Testis (tissue), 3 donors: ENCODE data around the gene MOBP. TPM values are rescaled to one million over a fixed set of nuclear protein-coding genes. Genes with fewer than 3 reads are reported as not detected.

Source experiments
- DNase-seq: peaks from one replicate; pipeline ENCODE4 v3.0.0-alpha.2; 2019
- H3K27ac ChIP-seq, 2 donors: fragments of 200-600 bp; sonication (generic); one replicate each; pipeline ENCODE4 v1.5.1; 2019
- H3K27me3 ChIP-seq: fragments of 200-600 bp; sonication (generic); one replicate; pipeline ENCODE4 v1.5.1; 2019
- H3K36me3 ChIP-seq: fragments of 200-600 bp; sonication (generic); one replicate; pipeline ENCODE4 v1.5.1; 2017; ENCODE audit warnings: low read depth; ENCODE audit errors: missing control alignments
- H3K4me1 ChIP-seq: fragments of 200-600 bp; sonication (generic); one replicate; pipeline ENCODE4 v1.5.1; 2019
- H3K4me3 ChIP-seq, 2 donors: fragments of 200-600 bp; sonication (generic); one replicate each; pipeline ENCODE4 v1.5.1; 2017 to 2019
- H3K9me3 ChIP-seq: fragments of 200-600 bp; sonication (generic); one replicate; pipeline ENCODE4 v1.5.1; 2017
- POLR2A ChIP-seq: fragments of 450-650 bp; IDR thresholded peaks from one replicate; pipeline ENCODE4 v1.6.1; 2017; ENCODE audit warnings: antibody characterized with exemption, mild to moderate bottlenecking, moderate library complexity
- WGBS, 2 donors: methylation state at CpG; one replicate each; pipeline ENCODE4 v1.1.5; 2018; 5-methylcytosine and 5-hydroxymethylcytosine counted together
- intact Hi-C: fragments of 100-400 bp; cut with DNase I; formaldehyde crosslinking; loops from one replicate; pipeline ENCODE4 v1.15.1; 2023; ENCODE audit warnings: low total_unique reads
- polyA plus RNA-seq: library from polyadenylated mRNA; stranded (reverse); fragments of 350-450 nt; fragmentation: Illumina TruSeq; extraction: RNeasy Lipid Tissue Mini Kit (QIAGEN cat#74804); gene quantifications from one replicate; pipeline ENCODE4 v1.2.3, GENCODE V29; 2014; ENCODE audit warnings: low read depth, low replicate concordance; ENCODE audit not compliant: insufficient read depth
- total RNA-seq, 2 donors: library from RNA; depleted of rRNA; stranded (reverse); fragments of >200 nt; gene quantifications; one replicate each; pipeline ENCODE4 v1.2.3, GENCODE V29; 2016
- TF ChIP-seq, protein P1 (sequence below), 3 experiments: fragments of 450-650 bp in 2 of 3; fragments of 200-600 bp in 1 of 3; sonication (generic) in 1 of 3; IDR thresholded peaks; one replicate each; pipeline ENCODE4 v1.5.1; 2016 to 2019; ENCODE audit warnings: antibody characterized with exemption in 3 of 3, mild to moderate bottlenecking in 2 of 3, moderate library complexity in 1 of 3

Gene MOBP
- total and polyA plus RNA-seq, 3 donors from 2014 or later = 5.6 to 19.5 (median 8.5) TPM

DNA sequence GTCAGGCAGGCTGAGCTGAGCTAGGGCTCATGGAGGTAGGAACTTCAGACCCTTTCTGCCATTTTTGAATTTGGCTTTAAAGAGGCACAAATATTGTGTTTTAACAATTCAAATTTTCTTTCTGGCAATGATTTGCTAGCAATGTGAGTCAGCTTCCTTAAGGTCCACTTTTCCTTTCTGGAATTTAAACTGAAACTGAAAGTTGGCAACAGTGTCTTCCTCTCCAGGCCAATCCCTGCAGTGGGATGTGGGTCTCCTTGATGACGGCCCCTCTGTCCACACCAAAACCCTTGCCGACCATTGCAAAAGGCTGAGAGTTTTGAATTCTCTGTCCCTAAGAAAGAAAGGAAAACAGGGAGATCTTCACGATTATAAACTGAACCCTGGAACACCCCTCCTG, 33.8 kb upstream of the MOBP start:
- Histone ChIP-seq H3K4me3 (no peak overlapping the region), H3K9me3 (no peaks in the 10 kb centered on the region), H3K27me3 (no peaks in the 10 kb centered on the region), H3K36me3 (no peaks in the 10 kb centered on the region), H3K4me1 (no peaks in the 10 kb centered on the region), H3K27ac (no peak overlapping the region)
- intact Hi-C loops = no loop called here
- no peak for DNase-seq
- TF ChIP-seq, protein P1, sequence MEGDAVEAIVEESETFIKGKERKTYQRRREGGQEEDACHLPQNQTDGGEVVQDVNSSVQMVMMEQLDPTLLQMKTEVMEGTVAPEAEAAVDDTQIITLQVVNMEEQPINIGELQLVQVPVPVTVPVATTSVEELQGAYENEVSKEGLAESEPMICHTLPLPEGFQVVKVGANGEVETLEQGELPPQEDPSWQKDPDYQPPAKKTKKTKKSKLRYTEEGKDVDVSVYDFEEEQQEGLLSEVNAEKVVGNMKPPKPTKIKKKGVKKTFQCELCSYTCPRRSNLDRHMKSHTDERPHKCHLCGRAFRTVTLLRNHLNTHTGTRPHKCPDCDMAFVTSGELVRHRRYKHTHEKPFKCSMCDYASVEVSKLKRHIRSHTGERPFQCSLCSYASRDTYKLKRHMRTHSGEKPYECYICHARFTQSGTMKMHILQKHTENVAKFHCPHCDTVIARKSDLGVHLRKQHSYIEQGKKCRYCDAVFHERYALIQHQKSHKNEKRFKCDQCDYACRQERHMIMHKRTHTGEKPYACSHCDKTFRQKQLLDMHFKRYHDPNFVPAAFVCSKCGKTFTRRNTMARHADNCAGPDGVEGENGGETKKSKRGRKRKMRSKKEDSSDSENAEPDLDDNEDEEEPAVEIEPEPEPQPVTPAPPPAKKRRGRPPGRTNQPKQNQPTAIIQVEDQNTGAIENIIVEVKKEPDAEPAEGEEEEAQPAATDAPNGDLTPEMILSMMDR (IDR thresholded peaks at IDR 0.05) = no peak
- no peak for TF ChIP-seq POLR2A
- 54 to 81% methylated on average over 3 of the region's 3 CpGs for WGBS, 2 donors

DNA sequence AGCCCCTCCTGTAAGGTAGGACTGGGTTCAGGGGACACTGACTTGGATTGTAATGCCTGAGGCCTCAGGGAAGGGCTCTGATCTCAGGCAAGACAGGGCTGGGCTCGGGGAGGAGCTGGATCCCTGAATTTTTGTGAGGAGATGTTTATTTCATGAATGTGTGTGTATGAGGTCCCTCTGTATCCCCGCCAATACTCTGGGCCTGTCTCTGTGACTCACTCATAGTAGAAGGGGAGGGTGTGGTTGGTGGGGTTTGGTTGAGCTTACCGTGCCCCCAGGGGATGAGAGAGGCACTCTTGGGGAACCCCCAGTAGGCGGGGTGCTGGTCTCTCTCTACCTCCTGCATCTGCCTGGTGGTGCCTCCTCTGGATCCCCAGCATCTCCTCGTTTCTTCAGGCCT, 32.9 kb upstream of the MOBP start:
- Histone ChIP-seq H3K27ac (no peak overlapping the region), H3K36me3 (no peaks in the 10 kb centered on the region), H3K27me3 (no peaks in the 10 kb centered on the region), H3K9me3 (no peaks in the 10 kb centered on the region), H3K4me1 (no peaks in the 10 kb centered on the region), H3K4me3 (no peak overlapping the region)
- intact Hi-C loops = no loop called here
- WGBS, 2 donors = 81 to 83% methylated on average over 4 to 5 of the region's 5 CpGs
- no peak for DNase-seq
- TF ChIP-seq POLR2A = no peak
- TF ChIP-seq, protein P1 (IDR thresholded peaks at IDR 0.05) = no peak

DNA sequence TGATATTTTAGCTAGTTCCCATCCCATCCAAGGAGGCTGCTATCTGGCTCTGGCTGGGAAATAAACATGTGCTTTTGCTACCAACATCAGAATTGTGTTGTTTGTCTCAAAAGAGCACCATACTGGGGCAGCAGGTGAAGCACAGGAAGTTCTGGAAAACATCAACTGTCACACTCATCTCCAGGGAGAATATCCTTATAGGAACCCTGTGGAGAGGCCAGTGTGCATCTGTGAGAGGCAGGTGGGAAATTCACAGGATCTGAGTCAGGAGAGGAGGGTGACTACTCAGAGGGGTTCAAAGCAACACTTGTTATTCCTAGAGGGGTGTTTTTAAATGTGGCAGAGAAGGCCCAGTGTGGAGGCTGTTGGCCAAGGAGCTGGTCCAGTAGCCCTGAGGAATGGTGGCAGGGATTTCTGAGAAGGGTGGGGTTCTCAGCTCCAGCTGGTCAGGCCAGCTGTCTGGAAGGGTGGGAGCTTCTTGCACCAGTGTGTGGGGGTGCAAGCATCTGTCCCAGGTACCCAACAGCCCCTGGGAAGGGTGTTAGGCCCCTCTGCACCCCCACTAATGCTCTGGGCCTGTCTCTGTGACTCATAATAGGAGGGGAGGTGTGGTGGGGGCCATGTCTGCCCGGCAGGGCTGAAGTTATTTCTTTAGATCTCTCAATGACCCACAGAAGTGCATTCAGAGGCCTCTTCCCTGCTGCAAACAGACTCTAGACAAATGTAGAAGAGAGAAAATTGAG, 32.3 kb upstream of the MOBP start:
- H3K9me3 ChIP-seq = no peaks in the 10 kb centered on the region
- H3K27ac ChIP-seq = no peak overlapping the region
- H3K4me1 ChIP-seq = no peaks in the 10 kb centered on the region
- no peak for DNase-seq
- no peak overlapping the region for H3K4me3 ChIP-seq
- no peaks in the 10 kb centered on the region for H3K36me3 ChIP-seq
- 79% methylated on average over 1 of the region's 1 CpG; no CpG with 5 or more reads in 1 of the 2 donors for WGBS, 2 donors
- intact Hi-C loops = no loop called here
- TF ChIP-seq, protein P1 (IDR thresholded peaks at IDR 0.05) = no peak
- no peak for TF ChIP-seq POLR2A
- no peaks in the 10 kb centered on the region for H3K27me3 ChIP-seq

DNA sequence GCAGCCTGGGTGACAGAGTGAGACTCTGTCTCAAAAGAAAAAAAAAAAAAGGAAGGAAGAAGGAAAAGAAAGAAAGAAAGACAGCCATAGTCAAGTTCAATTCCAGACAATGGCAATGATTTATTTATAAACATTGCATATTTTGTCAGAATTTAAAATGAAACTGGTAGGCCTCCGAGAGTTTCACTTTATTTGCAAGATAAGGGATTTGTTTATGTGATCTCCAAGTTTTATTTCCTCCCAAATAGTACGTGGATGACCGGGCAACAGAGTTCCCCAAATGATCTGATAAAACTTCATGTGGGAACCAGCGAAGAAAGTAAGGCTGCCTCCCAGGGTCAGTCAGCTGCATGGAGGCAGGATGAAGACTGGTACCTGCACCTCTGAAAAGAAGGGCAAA, 28.6 kb upstream of the MOBP start:
- no peak overlapping the region for H3K27ac ChIP-seq
- 70 to 75% methylated on average over 4 of the region's 4 CpGs for WGBS, 2 donors
- intact Hi-C loops = no loop called here
- TF ChIP-seq, protein P1 (IDR thresholded peaks at IDR 0.05) = no peak
- TF ChIP-seq POLR2A = no peak
- no peaks in the 10 kb centered on the region for H3K9me3 ChIP-seq
- no peak for DNase-seq
- no peaks in the 10 kb centered on the region for H3K36me3 ChIP-seq
- H3K4me1 ChIP-seq = no peaks in the 10 kb centered on the region
- no peak overlapping the region for H3K4me3 ChIP-seq
- no peaks in the 10 kb centered on the region for H3K27me3 ChIP-seq

DNA sequence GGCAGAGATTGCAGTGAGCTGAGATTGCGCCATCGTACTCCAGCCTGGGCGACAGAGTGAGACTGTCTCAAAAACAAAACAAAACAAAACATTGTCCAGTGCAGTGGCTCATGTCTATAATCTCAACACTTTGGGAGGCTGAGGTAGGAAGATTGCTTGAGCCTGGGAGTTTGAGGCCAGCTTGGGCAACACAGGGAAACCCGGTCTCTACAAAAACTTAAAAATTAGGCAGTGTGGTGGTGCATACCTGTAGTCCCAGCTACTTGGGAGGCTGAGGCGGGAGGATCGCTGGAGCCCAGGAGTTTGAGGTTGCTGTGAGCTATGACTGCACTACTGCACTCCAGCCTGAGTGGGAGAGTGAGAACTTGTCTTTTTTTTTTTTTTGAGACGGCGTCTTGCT, 27.2 kb upstream of the MOBP start:
- no peaks in the 10 kb centered on the region for H3K27me3 ChIP-seq
- no peaks in the 10 kb centered on the region for H3K36me3 ChIP-seq
- H3K27ac ChIP-seq = no peak overlapping the region
- TF ChIP-seq POLR2A = no peak
- TF ChIP-seq, protein P1 (IDR thresholded peaks at IDR 0.05) = no peak
- no peak overlapping the region for H3K4me3 ChIP-seq
- DNase-seq = no peak
- H3K4me1 ChIP-seq = no peaks in the 10 kb centered on the region
- H3K9me3 ChIP-seq = no peaks in the 10 kb centered on the region
- intact Hi-C loops = no loop called here
- 81 to 83% methylated on average over 8 of the region's 8 CpGs for WGBS, 2 donors
